H1 (cell line): ENCODE measurements around the gene LMNA. TPM values are rescaled to one million over a fixed set of nuclear protein-coding genes. Genes with fewer than 3 reads are reported as not detected.
A peak's percentile ranks its signal among the peaks of the same experiment; 100 is the strongest.

Experiments
- CTCF ChIA-PET: fragments of 300-600 bp; sonication (Branson Sonifier 250); formaldehyde crosslinking; loops from one replicate; lab custom pipeline; 2021; ENCODE audit not compliant: partially characterized antibody; lab: Charles Lee
- POLR2A ChIA-PET: fragments of 300-600 bp; sonication (Branson Sonifier 250); formaldehyde crosslinking; loops from one replicate; lab custom pipeline; 2021; ENCODE audit warnings: inconsistent platforms; ENCODE audit not compliant: partially characterized antibody; lab: Charles Lee
- DNase-seq, 2 experiments: peaks; one replicate each; pipeline versions ENCODE4 v3.0.0 to v3.0.0-alpha.2; 2010 to 2022; ENCODE audit warnings: low spot score in 2 of 2, low read depth in 1 of 2, mixed read lengths in 1 of 2
- FAIRE-seq: peaks from 2 replicates; lab custom pipeline; 2011; peaks lifted over from hg19 to GRCh38; lab: Jason Lieb, UNC
- H2AFZ ChIP-seq: 2 replicates; pipeline ENCODE4 v1.8.1; 2012; ENCODE audit warnings: low read length, inconsistent platforms
- H2AK5ac ChIP-seq: 2 replicates; pipeline ENCODE4 v1.6.1; 2013; ENCODE audit warnings: low read depth, low read length
- H2BK120ac ChIP-seq: replicated peaks from 2 replicates; pipeline ENCODE3; 2013; ENCODE audit warnings: low read depth, low read length, inconsistent platforms
- H2BK12ac ChIP-seq: 2 replicates; pipeline ENCODE4 v1.6.1; 2013; ENCODE audit warnings: low read depth, low read length
- H2BK15ac ChIP-seq: 2 replicates; pipeline ENCODE4 v1.6.1; 2013; ENCODE audit warnings: low read length
- H2BK20ac ChIP-seq: 2 replicates; pipeline ENCODE4 v1.6.1; 2013; ENCODE audit warnings: low read length
- H2BK5ac ChIP-seq: 2 replicates; pipeline ENCODE4 v1.6.1; 2013; ENCODE audit warnings: low read depth, low read length
- H3K14ac ChIP-seq: 2 replicates; pipeline ENCODE4 v1.6.1; 2013; ENCODE audit warnings: inconsistent platforms; ENCODE audit not compliant: insufficient read length
- H3K18ac ChIP-seq: 2 replicates; pipeline ENCODE4 v1.6.1; 2013; ENCODE audit warnings: low read length; ENCODE audit errors: extremely low read depth
- H3K23ac ChIP-seq: 2 replicates; pipeline ENCODE4 v1.6.1; 2013; ENCODE audit warnings: inconsistent platforms; ENCODE audit not compliant: insufficient read length
- H3K23me2 ChIP-seq: 2 replicates; pipeline ENCODE4 v1.6.1; 2013; ENCODE audit warnings: low read depth, low read length
- H3K27ac ChIP-seq: 2 replicates; pipeline ENCODE4 v1.6.1; 2011; ENCODE audit warnings: low read depth, low read length, inconsistent platforms
- H3K27me3 ChIP-seq, 4 experiments: replicated peaks in 1 of 4; 1 replicate in 1 of 4; 2 replicates in 3 of 4; pipeline versions ENCODE4 v1.6.1 to v1.8.1; 2011 to 2013; ENCODE audit warnings: low read length in 3 of 4, mild to moderate bottlenecking in 3 of 4, inconsistent platforms in 2 of 4, mixed read lengths in 2 of 4, moderate library complexity in 1 of 4; ENCODE audit not compliant: control insufficient read depth in 3 of 4, insufficient read depth in 3 of 4; ENCODE audit errors: extremely low read depth in 1 of 4
- H3K36me3 ChIP-seq, 4 experiments: 2 replicates each; pipeline versions ENCODE4 v1.6.1 to v1.8.1; 2011 to 2013; ENCODE audit warnings: mild to moderate bottlenecking in 4 of 4, low read length in 3 of 4, moderate library complexity in 2 of 4, control low read depth in 1 of 4, inconsistent platforms in 1 of 4; ENCODE audit not compliant: insufficient read depth in 4 of 4, control insufficient read depth in 2 of 4
- H3K4ac ChIP-seq: replicated peaks from 2 replicates; pipeline ENCODE3; 2013; ENCODE audit warnings: low read length, low read depth, mixed read lengths, inconsistent platforms; ENCODE audit not compliant: insufficient read length
- H3K4me1 ChIP-seq, 4 experiments: replicated peaks in 1 of 4; 1 replicate in 1 of 4; 2 replicates in 3 of 4; pipeline versions ENCODE4 v1.6.1 to v1.8.1; 2011 to 2013; ENCODE audit warnings: low read length in 3 of 4, inconsistent platforms in 2 of 4, mixed read lengths in 1 of 4; ENCODE audit not compliant: insufficient read depth in 4 of 4, control insufficient read depth in 3 of 4
- H3K4me2 ChIP-seq, 2 experiments: 2 replicates each; pipeline versions ENCODE4 v1.6.1 to v1.8.1; 2011 to 2013; ENCODE audit warnings: low read depth in 2 of 2, low read length in 2 of 2, control low read depth in 1 of 2, inconsistent platforms in 1 of 2, mild to moderate bottlenecking in 1 of 2; ENCODE audit not compliant: insufficient read depth in 1 of 2
- H3K4me3 ChIP-seq, 4 experiments: fragments of 200-600, 300-600 bp in 1 of 4; sonication (generic), shearing (Covaris generic), sonication (Bioruptor Twin) in 1 of 4; 2 replicates each; pipeline versions ENCODE4 v1.5.1 to v1.8.1; 2011 to 2016; ENCODE audit warnings: low read length in 4 of 4, low read depth in 3 of 4, control low read depth in 2 of 4, inconsistent platforms in 2 of 4, mild to moderate bottlenecking in 2 of 4, mixed read lengths in 1 of 4, moderate library complexity in 1 of 4; ENCODE audit not compliant: insufficient read depth in 2 of 4; ENCODE audit errors: extremely low read depth in 1 of 4
- H3K56ac ChIP-seq: replicated peaks from 2 replicates; pipeline ENCODE3; 2013; ENCODE audit warnings: low read depth, mild to moderate bottlenecking, mixed read lengths, low read length, inconsistent platforms; ENCODE audit not compliant: insufficient read length
- H3K79me1 ChIP-seq: 2 replicates; pipeline ENCODE4 v1.6.1; 2013; ENCODE audit warnings: low read depth, low read length, control low read depth
- H3K79me2 ChIP-seq, 2 experiments: 2 replicates each; pipeline versions ENCODE4 v1.6.1 to v1.8.1; 2012 to 2013; ENCODE audit warnings: low read length in 2 of 2, mild to moderate bottlenecking in 2 of 2, inconsistent platforms in 1 of 2; ENCODE audit not compliant: insufficient read depth in 2 of 2, control insufficient read depth in 1 of 2
- H3K9ac ChIP-seq, 4 experiments: replicated peaks in 1 of 4; 1 replicate in 1 of 4; 2 replicates in 3 of 4; pipeline versions ENCODE4 v1.6.1 to v1.8.1; 2011 to 2013; ENCODE audit warnings: low read depth in 3 of 4, low read length in 3 of 4, control low read depth in 2 of 4, mild to moderate bottlenecking in 2 of 4, moderate library complexity in 2 of 4, inconsistent platforms in 1 of 4; ENCODE audit errors: extremely low read depth in 1 of 4
- H3K9me3 ChIP-seq, 2 experiments: 2 replicates each; pipeline versions ENCODE4 v1.6.1 to v1.8.1; 2012 to 2013; ENCODE audit warnings: mild to moderate bottlenecking in 2 of 2, moderate library complexity in 2 of 2, control low read depth in 1 of 2, inconsistent platforms in 1 of 2, low read depth in 1 of 2, low read length in 1 of 2, mixed read lengths in 1 of 2; ENCODE audit not compliant: insufficient read depth in 2 of 2
- H4K20me1 ChIP-seq, 2 experiments: replicated peaks in 1 of 2; 2 replicates each; pipeline versions ENCODE3 to v1.8.1; 2011 to 2013; ENCODE audit warnings: inconsistent platforms in 2 of 2, low read length in 2 of 2, mild to moderate bottlenecking in 1 of 2; ENCODE audit not compliant: insufficient read depth in 2 of 2, control insufficient read depth in 1 of 2
- H4K5ac ChIP-seq: 2 replicates; pipeline ENCODE4 v1.6.1; 2013; ENCODE audit warnings: low read length, low read depth, mixed read lengths, inconsistent platforms; ENCODE audit not compliant: insufficient read length
- H4K8ac ChIP-seq: 2 replicates; pipeline ENCODE4 v1.8.0; 2013; ENCODE audit warnings: mild to moderate bottlenecking, moderate library complexity, low read length, inconsistent platforms; ENCODE audit not compliant: insufficient read depth; ENCODE audit errors: extremely low read depth
- H4K91ac ChIP-seq: replicated peaks from 2 replicates; pipeline ENCODE3; 2013; ENCODE audit warnings: low read length, mixed read lengths, inconsistent platforms; ENCODE audit not compliant: insufficient read length
- CEBPB ChIP-seq: IDR thresholded peaks from 2 replicates; pipeline ENCODE4 v1.6.1; 2012; ENCODE audit warnings: low read depth, low read length
- CREB1 ChIP-seq: IDR thresholded peaks from 2 replicates; pipeline ENCODE4 v1.6.1; 2012; ENCODE audit warnings: inconsistent platforms
- GABPA ChIP-seq: IDR thresholded peaks from 2 replicates; pipeline ENCODE4 v1.6.1; 2011; ENCODE audit warnings: mild to moderate bottlenecking, low read length, moderate library complexity, borderline replicate concordance; ENCODE audit not compliant: insufficient read depth
- GTF2F1 ChIP-seq: IDR thresholded peaks from 2 replicates; pipeline ENCODE4 v1.6.1; 2012; ENCODE audit warnings: low read depth, low read length, improper control_type of control experiment, borderline replicate concordance
- HDAC6 ChIP-seq: IDR thresholded peaks from one replicate; pipeline ENCODE4 v1.7.1; 2012; ENCODE audit warnings: low read depth, mild to moderate bottlenecking, inconsistent platforms, low read length, moderate library complexity
- KDM1A ChIP-seq: fragments of 200-600, 300-600 bp; sonication (generic); IDR thresholded peaks from 2 replicates; pipeline ENCODE4 v1.7.1; 2016; ENCODE audit warnings: mild to moderate bottlenecking, low read length, borderline replicate concordance
- KDM4A ChIP-seq: IDR thresholded peaks from one replicate; pipeline ENCODE4 v1.7.1; 2012; ENCODE audit warnings: low read depth, mild to moderate bottlenecking, moderate library complexity, low read length, inconsistent platforms; ENCODE audit not compliant: severe bottlenecking
- RFX5 ChIP-seq: IDR thresholded peaks from 2 replicates; pipeline ENCODE4 v1.6.1; 2011; ENCODE audit warnings: low read depth, low read length, improper control_type of control experiment, borderline replicate concordance
- SP1 ChIP-seq: IDR thresholded peaks from 2 replicates; pipeline ENCODE4 v1.6.1; 2011; ENCODE audit warnings: low read depth, low read length
- SUZ12 ChIP-seq: fragments of 200-600 bp; sonication (generic); IDR thresholded peaks from 2 replicates; pipeline ENCODE4 v1.6.1; 2012; ENCODE audit warnings: mild to moderate bottlenecking, inconsistent platforms, low read length, moderate library complexity, mixed read lengths
- TAF1 ChIP-seq: IDR thresholded peaks from 2 replicates; pipeline ENCODE4 v1.6.1; 2011; ENCODE audit warnings: mild to moderate bottlenecking, low read depth, low read length
- whole genome bisulfite sequencing, 2 experiments: shearing (Covaris generic) in 1 of 2; methylation state at CpG; one replicate each; pipeline versions ENCODE4 v1.1.6 to v1.1.7; 2013 to 2015; ENCODE audit warnings: low lambda C conversion rate in 2 of 2, mixed read lengths in 2 of 2, inconsistent platforms in 1 of 2, low coverage in 1 of 2, missing lambda C conversion rate in 1 of 2; ENCODE audit not compliant: insufficient replicate concordance in 2 of 2, insufficient coverage in 1 of 2, insufficient read length in 1 of 2; ENCODE audit errors: extremely low coverage in 1 of 2, missing lambda C conversion rate in 1 of 2; 5-methylcytosine and 5-hydroxymethylcytosine counted together
- polyA plus RNA-seq, 7 experiments: library from polyadenylated mRNA; depleted of rRNA in 3 of 7; stranded (reverse) in 5 of 7; unstranded in 2 of 7; fragments of >200 nt in 5 of 7; fragments of 200-250 nt in 2 of 7; gene quantifications; 1 replicate in 5 of 7; 2 replicates in 1 of 7; 4 replicates in 1 of 7; pipeline versions ENCODE4 v1.2.1 to v1.2.3, GENCODE V29; 2011 to 2013; ENCODE audit warnings: missing spikeins in 2 of 7, mixed read lengths in 2 of 7
- total RNA-seq: library from RNA; stranded (reverse); fragmentation: NEBNext Ultra II Directional; extraction: Animal tissue kit (Norgen Biotek cat#: 25700); gene quantifications from 2 replicates; pipeline ENCODE4 v1.2.1, GENCODE V29; 2021

The LMNA gene
- total and polyA plus RNA-seq, 2 of the 8 experiments (the other 6 are each of a cell fraction or from before 2014, with no cell fraction given): 25.8 to 46.8 TPM

GRCh38 chr1:156118177-156118868 lies 3.8 kb downstream of the LMNA start:
- Histone ChIP-seq H2BK15ac (no peak overlapping the region), H3K9me3 (no peaks in the 10 kb centered on the region), H3K9ac (0 out of 7 replicates have a peak overlapping the region, but pooled peaks of 1 of the 4 experiments have one; percentile 2), H3K79me2 (peaks cover 0 to 8% of the 10 kb centered on the region in 2 experiments; a peak in 1 of 4 replicates), H4K5ac (no peak overlapping the region), H3K4me3 (no peak overlapping the region), H3K4me2 (no peak overlapping the region), H3K36me3 (no peaks in the 10 kb centered on the region), H4K91ac (no peak overlapping the region), H3K23me2 (peaks cover 13% of the 10 kb centered on the region), H3K18ac (no peak overlapping the region; the same call in 1 of the 2 replicates), H4K8ac (no peak overlapping the region), H4K20me1 (peaks cover 10 to 14% of the 10 kb centered on the region in 2 experiments), H3K14ac (no peak overlapping the region), H2BK5ac (0 out of 2 replicates have a peak overlapping the region, but pooled peaks have one; percentile 44), H3K4me1 (peaks cover 0 to 27% (median 22%) of the 10 kb centered on the region in 4 experiments; a peak in 6 of 7 replicates), H2AFZ (no peak overlapping the region), H3K56ac (no peak overlapping the region), H2BK12ac (0 out of 2 replicates have a peak overlapping the region, but pooled peaks have one; percentile 50), H3K79me1 (no peaks in the 10 kb centered on the region; the same call in none of the 2 replicates), H3K27ac (no peak overlapping the region), H2AK5ac (peak overlapping the region; percentile 88; the same call in 1 of the 2 replicates), H2BK20ac (no peak overlapping the region), H3K23ac (no peak overlapping the region), H3K27me3 (peaks cover 0 to 2% (median 0%) of the 10 kb centered on the region in 4 experiments; a peak in 1 of 7 replicates), H2BK120ac (no peak overlapping the region), H3K4ac (no peak overlapping the region)
- CTCF ChIA-PET: interaction anchor here (1.1 to 42.4 kb wide), 5 partner anchors 8 to 868 kb away, joined by 3 to 1994 read pairs (median 8); partner anchors contain the start of gene MEX3A
- POLR2A ChIA-PET: interaction anchor here (0.6 to 28.0 kb wide), 5 partner anchors 9 to 501 kb away, joined by 3 to 763 read pairs (median 5); partner anchors contain the start of genes HAPLN2 and MEX3A
- DNase-seq (no peak), FAIRE-seq (no peak)
- 89% methylated on average over 8 of the region's 8 CpGs; no CpG with 5 or more reads in 1 of the 2 experiments for WGBS, 2 experiments
- no peak for TF ChIP-seq KDM4A
- no peak for TF ChIP-seq HDAC6
- no peak for TF ChIP-seq RFX5
- no peak for TF ChIP-seq SUZ12
- TF ChIP-seq GTF2F1: no peak
- no peak for TF ChIP-seq TAF1
- TF ChIP-seq GABPA: no peak
- TF ChIP-seq CREB1: no peak
- no peak for TF ChIP-seq CEBPB
- TF ChIP-seq SP1: no peak
- TF ChIP-seq KDM1A: no peak
